ENCODE measurements around the gene BRME1. TPM values are rescaled to one million over a fixed set of nuclear protein-coding genes. Genes with fewer than 3 reads are reported as not detected.

BRME1 gene
- total and polyA plus RNA-seq, 2 of the 13 experiments (the other 11 are each of a cell fraction or from before 2014, with no cell fraction given): 0.74 to 1.5 TPM

DNA sequence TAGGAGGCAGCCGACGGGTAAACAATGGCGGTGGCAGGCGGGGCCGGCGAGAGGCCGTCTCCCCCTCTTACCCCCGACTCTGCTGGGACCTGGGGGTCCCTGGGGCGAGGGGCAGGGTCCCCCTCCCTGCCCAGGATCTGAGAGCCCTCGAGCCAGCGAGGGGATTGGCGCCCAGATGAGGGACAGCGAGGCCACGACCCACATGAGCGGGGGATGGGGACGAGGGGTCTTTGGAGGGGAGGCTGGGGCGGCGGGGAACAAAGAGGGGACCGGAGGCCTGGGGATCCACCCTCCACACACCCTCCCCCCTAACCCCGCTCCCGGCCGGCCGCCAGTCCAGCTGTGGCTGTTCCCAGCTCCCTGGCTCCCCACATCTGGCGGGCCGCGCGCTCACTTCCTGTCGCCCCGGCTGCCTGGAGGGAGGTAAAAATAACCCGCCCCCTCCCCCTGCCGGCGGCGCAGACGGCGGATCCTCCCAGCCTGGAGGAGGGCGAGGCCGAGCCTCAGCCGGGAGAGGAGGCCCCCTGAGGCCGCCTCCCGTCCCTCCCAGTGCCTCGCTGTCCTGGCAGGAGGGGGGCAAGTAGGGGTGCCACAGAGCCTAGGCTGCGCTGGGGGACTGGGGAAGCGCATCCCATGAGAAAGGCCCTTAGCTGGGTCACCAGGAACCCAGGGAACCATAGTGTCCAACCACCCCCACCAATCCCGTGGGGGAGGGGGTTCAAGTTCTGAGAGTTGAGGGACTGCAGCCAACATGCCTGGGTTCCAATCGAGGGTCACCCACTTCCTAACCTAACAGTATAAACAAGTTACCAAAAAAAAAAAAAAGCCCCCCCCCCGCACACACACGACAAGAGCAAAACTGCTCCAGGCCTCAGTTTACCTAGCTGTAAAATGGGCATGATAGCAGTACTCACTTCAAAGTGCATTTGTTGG is 58.2 kb downstream of the BRME1 start (continued):
- TF ChIP-seq HNF1A (IDR thresholded peaks at IDR 0.05; ENCODE audit: low read depth) (no peak), HNF1A (CRISPR knock-in tag; IDR thresholded peaks at IDR 0.05; ENCODE audit: borderline replicate concordance) (no peak), ZBTB37 (CRISPR knock-in tag; IDR thresholded peaks at IDR 0.05) (no peak), ZNF362 (CRISPR knock-in tag; IDR thresholded peaks at IDR 0.05; ENCODE audit: borderline replicate concordance) (peak; percentile 26; the same call in 1 of the 2 replicates), HNRNPUL1 (IDR thresholded peaks at IDR 0.05; ENCODE audit: low read depth, low read length) (no peak), ZFP90 (CRISPR knock-in tag; IDR thresholded peaks at IDR 0.05; ENCODE audit: borderline replicate concordance) (no peak), MLLT10 (CRISPR knock-in tag; IDR thresholded peaks at IDR 0.05) (no peak), MXD1 (CRISPR knock-in tag; IDR thresholded peaks at IDR 0.05) (no peak), HOXA7 (CRISPR knock-in tag; IDR thresholded peaks at IDR 0.05) (no peak), ATF7 (IDR thresholded peaks at IDR 0.05) (no peak), ATF7 (CRISPR knock-in tag; IDR thresholded peaks at IDR 0.05) (no peak), HNRNPH1 (optimal IDR thresholded peaks at IDR 0.05; ENCODE audit: low read depth, low read length) (no peak), GTF2F1 (IDR thresholded peaks at IDR 0.05; ENCODE audit: low read length) (no peak), SIX1 (CRISPR knock-in tag; IDR thresholded peaks at IDR 0.05; ENCODE audit: borderline replicate concordance) (peak; percentile 30; the same call in 1 of the 2 replicates), ZNF773 (CRISPR knock-in tag; IDR thresholded peaks at IDR 0.05; ENCODE audit: borderline replicate concordance) (no peak)
- TF ChIP-seq, protein P1, sequence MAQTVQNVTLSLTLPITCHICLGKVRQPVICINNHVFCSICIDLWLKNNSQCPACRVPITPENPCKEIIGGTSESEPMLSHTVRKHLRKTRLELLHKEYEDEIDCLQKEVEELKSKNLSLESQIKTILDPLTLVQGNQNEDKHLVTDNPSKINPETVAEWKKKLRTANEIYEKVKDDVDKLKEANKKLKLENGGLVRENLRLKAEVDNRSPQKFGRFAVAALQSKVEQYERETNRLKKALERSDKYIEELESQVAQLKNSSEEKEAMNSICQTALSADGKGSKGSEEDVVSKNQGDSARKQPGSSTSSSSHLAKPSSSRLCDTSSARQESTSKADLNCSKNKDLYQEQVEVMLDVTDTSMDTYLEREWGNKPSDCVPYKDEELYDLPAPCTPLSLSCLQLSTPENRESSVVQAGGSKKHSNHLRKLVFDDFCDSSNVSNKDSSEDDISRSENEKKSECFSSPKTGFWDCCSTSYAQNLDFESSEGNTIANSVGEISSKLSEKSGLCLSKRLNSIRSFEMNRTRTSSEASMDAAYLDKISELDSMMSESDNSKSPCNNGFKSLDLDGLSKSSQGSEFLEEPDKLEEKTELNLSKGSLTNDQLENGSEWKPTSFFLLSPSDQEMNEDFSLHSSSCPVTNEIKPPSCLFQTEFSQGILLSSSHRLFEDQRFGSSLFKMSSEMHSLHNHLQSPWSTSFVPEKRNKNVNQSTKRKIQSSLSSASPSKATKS (CRISPR knock-in tag; IDR thresholded peaks at IDR 0.05): no peak
- TF ChIP-seq, protein P2, sequence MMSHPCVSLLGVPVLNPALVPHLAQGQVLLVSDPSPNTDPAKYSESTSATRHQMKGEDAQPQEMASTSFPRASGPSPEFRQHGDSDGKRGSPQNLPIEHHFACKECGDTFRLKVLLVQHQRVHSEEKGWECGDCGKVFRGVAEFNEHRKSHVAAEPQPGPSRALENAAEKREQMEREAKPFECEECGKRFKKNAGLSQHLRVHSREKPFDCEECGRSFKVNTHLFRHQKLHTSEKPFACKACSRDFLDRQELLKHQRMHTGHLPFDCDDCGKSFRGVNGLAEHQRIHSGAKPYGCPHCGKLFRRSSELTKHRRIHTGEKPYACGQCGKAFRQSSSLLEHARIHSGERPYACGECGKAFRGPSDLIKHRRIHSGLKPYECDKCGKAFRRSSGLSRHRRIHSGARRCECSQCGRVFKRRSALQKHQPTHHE (CRISPR knock-in tag; IDR thresholded peaks at IDR 0.05; ENCODE audit: borderline replicate concordance): no peak; the same call in 1 of the 2 replicates
